ENCODE data around the gene CORO2B.
A peak's percentile ranks its signal among the peaks of the same experiment; 100 is the strongest.
"Not testable (repeated sequence)": the region's sequence is repeated elsewhere in the genome, so short reads cannot be mapped to it uniquely, and the experiment has no call there.

Gene CORO2B

DNA sequence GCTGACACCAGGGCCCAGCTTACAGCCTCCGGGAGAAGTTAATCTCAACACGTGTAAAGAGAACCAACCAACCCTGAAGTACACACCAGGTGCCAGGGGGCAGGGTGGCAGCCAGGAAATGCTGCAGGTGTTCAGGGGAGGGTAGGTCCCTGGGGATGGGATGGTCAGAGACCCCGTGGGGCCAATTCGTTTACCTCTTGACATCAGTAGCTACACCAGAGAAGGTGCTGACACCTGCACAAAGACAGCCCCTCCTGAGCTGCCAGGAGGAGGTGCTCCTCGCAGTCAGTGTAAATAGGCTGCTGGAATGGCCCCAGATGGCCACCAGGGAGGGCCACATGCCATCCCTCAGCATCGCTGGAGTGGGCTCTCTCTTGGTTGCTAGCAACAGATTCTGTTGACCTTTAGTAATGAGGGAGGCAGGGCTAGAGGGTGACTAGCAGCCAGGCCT, 52.8 kb downstream of the CORO2B start:
- DNase-seq: no peak

DNA sequence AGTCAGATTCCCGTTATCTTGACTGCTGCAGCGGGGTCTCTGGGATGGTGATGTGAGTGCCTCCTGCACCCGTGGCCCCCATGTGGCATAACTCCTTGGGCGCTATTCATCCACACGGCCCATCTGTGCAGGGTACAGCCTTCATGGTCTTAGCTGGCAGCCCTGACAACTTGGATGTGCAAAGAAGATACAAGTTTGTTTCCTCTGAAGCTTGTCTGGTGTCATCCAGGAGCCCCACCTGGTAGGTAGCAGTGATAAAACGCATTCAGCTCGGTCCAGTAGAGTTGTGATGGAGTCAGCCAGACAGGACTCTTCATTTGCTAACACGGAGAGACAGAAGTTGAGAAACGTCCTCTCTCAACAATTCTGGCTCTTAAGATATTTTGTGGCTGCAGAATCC, 53.3 kb downstream of the CORO2B start:
- no peak for DNase-seq

DNA sequence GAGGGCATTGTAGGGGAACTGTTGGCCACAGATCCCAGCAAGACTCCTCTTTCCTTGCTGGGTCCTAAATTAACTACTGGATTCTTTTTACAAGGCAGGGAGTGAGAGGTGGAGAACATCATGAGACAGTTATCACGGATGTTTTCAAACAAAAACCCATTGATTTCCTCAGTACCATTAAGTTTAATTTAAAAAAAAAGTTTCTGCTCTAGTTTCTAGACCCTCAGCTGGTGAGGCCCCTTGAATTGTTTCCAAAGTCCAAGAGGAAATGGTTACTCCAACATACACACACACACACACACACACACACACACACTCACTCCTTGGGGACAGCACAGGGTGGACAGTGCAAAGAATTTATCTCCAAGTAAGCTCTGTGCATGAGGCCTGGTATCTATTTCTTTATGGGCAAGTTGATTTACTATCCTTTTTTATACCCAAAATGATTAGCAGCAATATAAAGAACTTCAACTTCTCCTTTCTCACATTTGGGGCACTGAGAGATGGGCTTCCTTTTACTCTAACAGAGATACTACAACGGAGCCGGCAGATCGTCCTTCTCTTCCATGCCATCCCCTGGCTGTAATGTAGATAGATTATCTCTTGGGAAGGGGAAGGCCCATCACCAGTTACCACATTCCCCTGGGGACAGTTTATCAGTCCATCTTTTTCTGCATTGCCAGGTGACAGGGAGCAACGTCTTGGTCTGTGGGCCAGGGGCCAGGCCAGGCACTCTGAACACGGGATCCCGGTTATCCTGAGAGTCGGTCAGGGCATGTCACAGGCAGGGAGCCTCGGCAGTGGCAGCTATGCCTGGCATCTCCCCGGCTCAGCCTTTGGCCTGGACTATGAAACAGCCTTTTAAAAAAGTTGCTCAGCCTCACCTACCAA, 54.7 kb downstream of the CORO2B start:
- DNase-seq: no peak

DNA sequence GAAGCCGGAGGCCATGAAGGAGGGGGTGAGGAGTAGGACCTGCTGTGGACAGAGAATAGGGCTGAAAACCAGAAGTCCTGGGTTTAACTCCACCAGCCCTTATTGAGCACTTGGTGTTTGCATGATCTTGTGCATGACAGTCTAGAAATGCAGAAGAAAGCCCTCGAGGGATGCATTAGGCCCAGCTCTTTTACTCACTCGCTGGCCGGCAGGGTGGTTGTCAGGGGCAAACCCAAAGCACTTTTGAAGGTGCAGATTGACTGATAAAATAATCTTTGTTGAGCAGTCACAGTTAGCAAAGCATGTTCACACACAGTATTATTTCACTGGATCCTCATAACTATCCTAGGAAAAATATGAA, 55.3 kb downstream of the CORO2B start:
- DNase-seq: no peak

DNA sequence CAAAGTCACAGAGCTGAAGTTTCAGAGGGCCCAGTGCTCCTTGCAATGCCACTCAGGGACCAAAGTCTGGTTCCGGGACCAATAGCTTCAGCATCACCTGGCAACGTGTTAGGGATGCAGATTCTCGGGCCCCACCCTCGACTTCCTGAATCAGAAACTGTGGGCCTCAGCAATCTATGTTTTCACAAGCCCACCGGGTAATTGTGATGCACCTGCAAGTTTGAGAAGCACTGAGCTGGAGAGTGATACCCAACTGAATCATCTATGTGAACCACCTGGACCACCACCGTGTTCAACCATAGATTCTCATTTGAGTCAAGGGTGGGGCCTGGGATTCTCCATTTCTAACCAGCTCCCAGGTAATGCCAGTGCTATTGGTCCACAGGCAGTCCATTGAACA, 55.7 kb downstream of the CORO2B start:
- DNase-seq: no peak

DNA sequence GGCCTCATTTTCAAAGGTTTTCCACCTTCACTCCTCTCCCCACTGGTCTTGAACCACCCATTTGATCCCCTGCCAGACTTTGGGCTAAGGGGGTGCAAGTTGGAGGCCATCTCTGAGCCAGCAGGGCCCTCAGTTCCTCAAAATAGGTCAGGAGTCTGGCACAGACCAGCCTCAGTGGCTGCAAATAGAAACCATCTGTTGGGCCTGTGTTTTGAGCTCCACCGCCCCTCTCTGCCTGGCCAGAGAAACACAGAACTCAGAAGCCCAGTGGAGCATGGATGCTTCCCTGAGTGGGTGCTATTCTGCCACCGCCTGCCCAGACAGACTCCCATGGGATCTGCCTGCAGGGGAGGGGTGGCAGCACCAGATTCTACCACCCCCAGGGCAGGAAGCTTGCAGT, 56.3 kb downstream of the CORO2B start:
- no peak for DNase-seq

DNA sequence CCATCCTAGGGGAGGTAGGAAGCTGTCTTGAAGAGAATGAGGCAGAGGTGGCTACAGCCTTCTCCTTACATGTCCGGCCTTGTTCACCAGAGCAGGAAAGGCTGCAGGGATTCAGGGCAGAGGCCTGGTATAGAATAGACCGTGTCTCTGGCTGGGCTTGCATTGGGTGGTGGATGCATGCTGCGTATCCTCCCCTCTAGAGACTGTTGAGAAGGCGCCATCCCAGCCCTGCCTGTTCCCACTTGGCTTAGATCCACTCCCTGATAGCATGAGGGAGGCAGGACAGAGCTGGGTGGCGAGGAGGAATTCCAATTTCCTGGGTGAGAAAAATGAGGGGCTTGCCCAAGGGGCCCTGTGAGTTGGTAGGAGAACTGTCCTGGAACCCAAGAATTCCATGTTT, 57.5 kb downstream of the CORO2B start:
- DNase-seq: no peak

DNA sequence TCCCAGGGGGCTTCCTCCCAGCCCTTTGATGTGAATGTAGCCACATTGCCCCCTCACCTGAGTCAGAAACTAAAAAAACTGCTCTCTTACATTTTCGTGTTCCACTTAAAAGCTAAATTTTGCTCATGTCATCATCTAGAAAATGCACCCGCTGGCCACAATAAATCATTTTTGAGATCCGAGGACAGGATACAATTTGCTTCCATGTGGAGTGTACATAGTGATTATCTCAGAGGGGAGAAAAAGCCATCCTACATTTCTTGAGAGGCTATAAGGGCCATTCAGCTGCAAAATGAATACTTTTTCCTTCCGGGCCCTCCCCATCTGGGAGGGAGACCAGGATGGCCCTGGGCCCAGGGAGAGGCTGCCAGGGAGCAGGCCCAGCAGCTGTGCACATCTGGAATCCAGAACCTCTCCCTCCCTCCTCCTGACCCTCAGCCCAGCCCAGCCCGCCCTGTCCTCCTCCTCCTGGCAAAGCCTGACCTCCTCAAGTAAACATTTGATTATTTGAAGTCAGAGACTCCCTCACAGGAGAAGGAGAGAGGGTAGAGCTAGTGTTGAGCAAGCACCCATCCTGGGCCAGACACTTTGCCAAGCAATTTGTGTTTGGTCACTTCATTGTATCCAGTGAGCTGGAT, 59.1 kb downstream of the CORO2B start:
- no peak for DNase-seq

DNA sequence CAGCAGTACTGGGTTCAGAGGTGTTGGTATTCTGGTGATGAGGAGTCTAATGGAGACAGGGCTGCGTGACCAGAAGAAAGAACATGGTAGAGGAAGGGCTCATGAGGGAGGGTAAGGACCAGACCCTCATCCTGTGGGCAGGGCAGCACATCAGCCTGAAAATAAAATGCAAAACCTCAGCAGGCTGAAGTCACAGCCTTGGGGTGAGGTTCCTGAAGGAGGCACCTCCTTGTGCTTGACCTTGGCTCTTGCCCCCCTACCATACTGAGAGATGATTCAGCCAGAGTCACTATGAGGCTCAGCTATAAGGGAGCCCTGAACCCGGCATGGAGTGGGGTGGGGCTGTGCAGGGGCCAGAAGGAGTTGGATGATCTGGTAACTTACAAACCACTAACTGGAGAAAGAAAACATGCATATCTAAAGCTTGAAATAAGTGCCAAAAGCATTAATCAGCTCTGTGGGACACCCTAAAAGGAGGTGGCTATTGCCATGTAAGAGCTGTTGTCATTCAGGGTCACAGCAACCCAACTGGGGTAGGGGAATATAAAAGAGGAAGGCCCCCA, 60.2 kb downstream of the CORO2B start:
- no peak for DNase-seq

DNA sequence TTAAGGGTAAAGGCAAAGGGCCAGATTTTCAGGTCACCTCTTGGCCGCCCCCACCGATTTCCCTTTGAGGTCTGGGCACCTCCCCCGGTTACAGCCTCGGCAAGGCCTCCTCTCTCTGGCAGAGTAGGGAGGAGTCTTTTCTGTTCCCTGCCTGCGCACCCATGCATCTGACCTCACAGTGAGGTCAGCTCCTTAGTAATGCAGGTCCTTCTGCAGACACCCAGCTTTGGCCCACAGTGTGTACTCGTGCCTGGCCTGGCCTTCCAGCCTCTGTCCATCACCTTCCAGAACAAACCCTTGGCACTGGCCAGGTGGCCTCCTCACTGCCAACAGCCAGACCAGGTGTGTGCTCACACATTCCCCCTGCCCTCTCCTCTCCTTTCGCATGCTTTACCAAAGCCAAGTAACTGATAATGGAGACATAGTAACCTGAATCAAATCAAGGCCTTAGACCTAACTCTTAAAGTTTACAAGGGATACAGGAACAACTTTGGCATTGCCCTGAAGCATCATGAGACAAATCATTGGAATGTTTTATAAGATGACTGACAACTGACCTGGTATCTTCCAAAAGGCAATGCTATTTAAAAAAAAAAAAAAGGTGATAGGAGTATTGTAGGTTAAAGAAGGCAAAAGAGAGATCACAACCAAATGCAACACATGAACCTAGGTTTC, 61.3 kb downstream of the CORO2B start:
- DNase-seq: no peak

DNA sequence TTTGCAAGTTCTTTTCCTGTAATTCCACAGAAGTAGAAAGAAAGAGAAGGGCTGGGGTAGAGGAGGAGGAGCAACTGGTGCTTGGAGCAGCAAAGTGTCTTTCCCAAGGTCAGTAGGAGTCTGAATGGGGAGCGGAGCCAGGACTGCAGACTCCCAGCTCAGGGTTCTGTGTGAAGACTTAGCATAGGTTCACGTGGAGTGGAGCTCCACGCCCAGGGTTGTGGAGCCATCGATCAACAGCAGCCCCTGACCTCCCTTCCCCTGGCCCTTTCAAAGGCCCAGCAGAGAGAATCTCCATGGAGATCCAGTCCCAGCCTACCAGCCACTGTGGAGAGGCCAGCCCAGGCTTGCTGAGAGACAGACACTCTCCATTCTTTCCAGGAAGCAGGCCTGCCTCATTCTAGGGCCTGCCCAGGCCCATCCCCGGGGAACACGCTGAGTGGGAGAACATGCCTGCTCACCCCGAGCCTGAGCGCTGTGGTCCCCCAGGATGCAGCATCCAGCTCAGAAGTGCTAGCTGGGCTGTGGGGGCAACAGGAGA, 62.1 kb downstream of the CORO2B start:
- no peak for DNase-seq

DNA sequence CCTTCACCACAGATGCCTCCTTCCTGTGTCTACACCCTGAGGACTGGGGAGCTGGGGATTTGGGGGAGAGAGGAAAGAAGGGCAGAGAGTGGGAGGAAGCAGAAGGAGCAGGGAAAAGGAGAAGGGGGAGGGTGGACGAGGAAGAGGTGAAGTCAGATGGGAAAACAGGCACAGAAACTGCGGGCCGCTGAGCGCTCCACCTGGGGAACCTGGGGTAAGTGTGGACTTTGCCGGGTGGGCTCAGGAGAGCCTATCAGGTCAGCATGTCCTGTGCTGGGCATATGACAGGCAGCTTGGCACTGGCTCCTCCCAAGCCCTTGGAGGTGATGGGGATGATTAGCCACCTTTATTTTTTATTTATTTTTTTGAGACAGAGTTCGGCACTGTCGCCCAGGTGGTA, 62.6 kb downstream of the CORO2B start:
- DNase-seq: no peak

DNA sequence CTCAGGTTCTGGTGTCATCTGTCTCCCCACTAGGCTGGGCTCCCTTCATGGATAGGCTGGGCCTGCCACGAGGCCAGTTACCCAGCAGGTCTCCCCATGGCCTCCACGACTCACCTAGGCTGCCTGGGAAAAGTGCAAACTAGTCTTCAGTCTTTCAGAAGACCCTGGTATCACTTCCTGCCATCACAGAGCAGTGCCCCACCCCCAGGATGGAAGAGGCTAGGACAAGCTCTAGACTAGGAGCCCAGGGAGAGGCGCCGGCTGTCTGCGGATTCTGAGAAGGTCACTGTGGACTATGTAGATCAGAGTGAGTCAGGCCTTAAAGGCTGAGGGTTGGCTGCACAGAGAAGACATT, 63.7 kb downstream of the CORO2B start:
- DNase-seq: no peak

DNA sequence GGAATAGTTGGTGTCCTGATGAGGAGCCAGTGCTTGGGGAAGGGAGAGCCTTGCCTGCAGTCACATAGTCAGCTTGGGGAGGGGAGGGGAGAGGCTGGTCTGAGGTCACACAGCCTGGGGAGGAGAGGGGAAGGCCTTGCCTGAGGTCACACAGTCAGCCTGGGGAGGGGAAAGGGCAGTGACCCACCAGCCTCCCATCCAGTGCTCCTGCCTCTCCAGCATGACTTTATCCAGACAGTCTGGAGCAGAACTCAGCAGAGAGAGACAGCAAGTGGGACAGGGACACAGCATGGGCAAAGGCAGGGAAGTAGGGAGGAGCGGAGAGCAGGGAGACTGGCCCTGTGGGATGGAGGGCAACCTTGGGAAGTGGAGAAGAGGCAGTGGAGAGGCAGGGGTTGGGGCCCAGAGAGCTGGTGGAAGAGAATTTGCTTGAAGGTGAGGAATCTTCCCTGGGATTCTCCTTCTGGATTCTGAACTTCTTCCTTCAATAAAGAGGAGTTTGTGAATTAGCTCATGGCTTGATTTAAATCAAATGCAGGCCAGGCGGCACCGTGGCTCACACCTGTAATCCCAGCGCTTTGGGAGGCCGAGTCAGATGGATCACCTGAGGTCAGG, 64.5 kb downstream of the CORO2B start:
- DNase-seq: no peak

DNA sequence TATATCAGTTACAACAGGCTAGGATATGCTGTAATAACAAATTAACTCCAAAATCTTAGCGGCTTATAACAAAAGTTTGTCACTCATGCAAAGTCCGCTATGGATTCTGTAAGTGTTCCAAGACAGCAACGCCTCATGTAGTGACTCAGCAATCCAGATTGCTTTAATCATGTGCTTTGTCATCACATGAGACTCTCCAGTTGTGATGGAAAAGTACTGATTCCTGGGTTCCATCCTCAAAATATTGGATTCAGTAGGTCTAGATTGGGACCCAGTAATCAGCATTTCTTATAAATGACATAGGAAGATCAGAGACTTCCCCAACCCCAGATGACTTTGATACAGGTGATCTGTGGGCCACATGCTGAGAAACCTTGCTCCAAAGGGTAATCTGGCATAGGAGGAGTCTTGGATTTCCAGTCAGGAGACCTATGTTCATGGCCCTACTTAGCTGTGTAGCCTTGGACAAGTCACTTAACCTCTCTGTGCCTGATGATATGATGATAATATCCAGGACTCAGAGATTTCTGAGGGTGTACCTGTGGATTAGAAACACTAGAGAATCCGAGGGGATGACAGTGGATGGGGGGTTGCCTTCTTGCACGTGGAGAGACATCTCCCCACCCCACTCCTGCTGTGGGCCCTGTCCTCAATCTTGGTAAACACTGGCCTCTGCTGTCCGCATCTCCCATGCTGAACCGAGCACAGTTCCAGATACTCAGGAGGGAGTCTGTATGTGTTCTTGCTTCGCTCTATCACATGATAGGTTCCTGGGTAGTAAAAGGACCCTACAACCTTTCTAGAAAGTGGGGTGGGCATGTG, 65.5 kb downstream of the CORO2B start:
- DNase-seq: peak; percentile 28 to 41

DNA sequence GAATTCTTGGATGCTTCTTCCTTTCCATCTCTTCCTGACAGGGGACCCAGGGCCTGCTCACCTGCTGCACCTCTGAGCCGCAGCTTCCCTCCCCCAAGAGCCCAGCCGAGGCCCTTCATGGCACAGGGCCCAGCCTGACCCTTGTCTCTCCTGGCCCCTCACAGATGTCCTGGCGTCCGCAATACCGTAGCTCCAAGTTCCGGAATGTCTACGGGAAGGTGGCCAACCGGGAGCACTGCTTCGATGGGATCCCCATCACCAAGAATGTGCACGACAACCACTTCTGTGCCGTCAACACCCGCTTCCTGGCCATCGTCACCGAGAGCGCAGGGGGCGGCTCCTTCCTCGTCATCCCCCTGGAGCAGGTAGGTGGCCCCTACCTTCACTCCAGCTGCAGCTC, 66.2 kb downstream of the CORO2B start:
- no peak for DNase-seq

DNA sequence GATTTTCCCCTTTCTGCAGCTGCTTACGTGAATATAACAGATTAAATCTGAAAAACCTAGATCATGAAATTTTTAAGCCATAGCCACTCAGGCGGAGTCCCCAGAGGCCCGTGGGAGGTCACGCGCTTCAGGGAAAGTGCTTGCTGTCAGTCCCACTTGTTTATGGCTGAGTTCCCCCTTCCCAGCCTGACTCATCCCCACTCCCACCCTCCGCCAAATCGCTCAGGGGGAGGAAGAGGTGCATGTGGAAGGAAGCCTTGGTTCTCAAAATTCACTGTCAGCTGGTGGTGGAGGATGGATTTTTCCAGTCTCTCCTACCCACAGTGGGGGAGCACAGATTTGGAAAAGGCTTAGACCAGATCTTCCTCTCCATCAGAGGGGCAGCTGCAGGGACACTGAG, 67.4 kb downstream of the CORO2B start:
- peak; percentile 35 to 78 for DNase-seq

DNA sequence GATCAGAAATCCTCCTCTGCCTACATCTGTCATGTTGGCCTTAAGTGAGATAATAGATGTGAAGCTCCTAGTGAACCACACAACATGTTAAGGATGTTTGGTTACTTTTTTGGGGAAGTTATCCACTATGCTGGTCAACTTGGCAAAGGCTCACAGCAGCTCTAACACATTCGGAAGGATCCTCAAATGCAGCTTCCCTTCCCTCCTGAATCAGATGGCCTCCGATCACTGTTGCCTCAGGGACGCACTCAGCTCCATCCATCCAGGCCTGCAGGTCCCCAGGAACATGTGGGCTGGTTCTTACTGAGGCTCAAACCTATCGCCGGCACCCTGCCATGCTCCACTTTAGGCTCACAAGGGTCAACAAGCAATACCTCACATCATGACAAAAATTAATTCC, 67.9 kb downstream of the CORO2B start:
- DNase-seq: peak; percentile 32 to 57

DNA sequence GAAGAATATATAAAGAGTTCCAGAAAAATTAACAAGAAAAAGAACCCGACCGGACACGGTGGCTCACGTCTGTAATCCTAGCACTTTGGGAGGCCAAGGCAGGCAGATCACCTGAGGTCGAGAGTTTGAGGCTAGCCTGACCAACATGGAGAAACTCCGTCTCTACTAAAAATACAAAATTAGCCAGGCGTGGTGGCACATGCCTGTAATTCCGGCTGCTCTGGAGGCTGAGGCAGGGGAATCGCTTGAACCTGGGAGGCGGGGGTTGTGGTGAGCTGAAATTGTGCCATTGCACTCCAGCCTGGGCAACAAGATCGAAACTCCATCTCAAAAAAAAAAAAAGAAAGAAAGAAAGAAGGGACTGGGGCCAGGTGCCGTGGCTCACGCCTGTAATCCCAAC, 68.6 kb downstream of the CORO2B start:
- DNase-seq: not testable (repeated sequence)

DNA sequence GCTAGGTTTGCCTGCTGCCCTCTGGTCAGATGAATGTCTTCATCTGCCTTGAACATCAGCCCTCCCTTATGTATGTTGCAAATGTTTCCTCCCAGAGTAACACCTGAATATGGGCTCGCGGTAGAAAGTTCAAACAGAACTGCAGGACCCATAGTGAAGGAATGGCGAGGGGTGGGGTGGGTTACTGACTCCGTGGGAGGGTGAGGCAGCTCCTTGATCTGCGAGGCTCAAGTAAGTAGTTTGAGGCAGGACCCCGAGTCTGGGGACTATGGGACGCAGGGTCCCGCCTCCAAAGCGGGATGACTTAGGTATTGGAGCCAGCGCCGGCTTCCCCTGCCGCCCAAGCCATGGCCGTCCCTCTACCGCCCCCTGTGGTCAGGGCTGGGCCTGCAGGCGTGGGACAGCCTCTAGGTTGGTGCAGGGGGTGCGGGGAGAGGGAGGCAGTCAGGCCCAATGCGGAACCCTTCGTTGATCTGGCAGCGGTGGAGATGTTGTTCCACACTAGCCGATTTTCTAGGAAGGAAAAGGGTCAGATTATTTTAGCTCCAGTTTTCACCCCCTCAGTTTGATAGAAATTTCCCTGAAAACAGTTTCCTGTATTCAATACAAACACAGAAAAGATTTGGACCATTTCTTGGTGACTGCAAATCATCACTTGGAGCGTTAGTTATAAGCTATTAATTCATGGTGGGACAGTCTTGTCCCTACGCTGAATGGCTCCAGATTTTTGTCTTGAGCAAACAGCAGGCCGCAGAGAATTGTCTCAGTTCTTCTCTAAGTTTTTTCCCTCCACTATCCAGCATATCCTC, 72.3 kb downstream of the CORO2B start:
- peak; percentile 61 for DNase-seq

All from inflammatory macrophage (primary cell).